ENCODE measurements around the gene ANKRD40.
"Not testable (repeated sequence)": the region's sequence is repeated elsewhere in the genome, so short reads cannot be mapped to it uniquely, and the experiment has no call there.

Gene ANKRD40

GRCh38 chr17:50707289-50708049 is at the start of gene ANKRD40:
Gene ANKRD40 (minus strand): TSS chr17:50707914. CDS start chr17:50707654, 260 bp downstream.
- FAIRE-seq, result no peak

- FAIRE-seq, result no peak
Observed at GRCh38 chr17:50754521-50754920, 46.8 kb upstream of the ANKRD40 start.

- FAIRE-seq, result no peak
Observed at GRCh38 chr17:50749245-50749644, 41.5 kb upstream of the ANKRD40 start.

GRCh38 chr17:50745631-50746030 is 37.9 kb upstream of the ANKRD40 start:
- no peak for FAIRE-seq

- no peak for FAIRE-seq
Observed at GRCh38 chr17:50739098-50739497, 31.4 kb upstream of the ANKRD40 start.

- FAIRE-seq, result no peak
Observed at GRCh38 chr17:50737118-50737698, 29.5 kb upstream of the ANKRD40 start.

GRCh38 chr17:50735287-50735686 is 27.6 kb upstream of the ANKRD40 start:
- no peak for FAIRE-seq

- no peak for FAIRE-seq
Observed at GRCh38 chr17:50731575-50732460, 24.1 kb upstream of the ANKRD40 start.

- no peak for FAIRE-seq
Observed at GRCh38 chr17:50728881-50729765, 21.4 kb upstream of the ANKRD40 start.

- FAIRE-seq, result no peak
Observed at GRCh38 chr17:50728112-50728429, 20.4 kb upstream of the ANKRD40 start.

GRCh38 chr17:50725769-50726655 is 18.3 kb upstream of the ANKRD40 start:
- FAIRE-seq, result no peak

GRCh38 chr17:50724622-50725021 is 16.9 kb upstream of the ANKRD40 start:
- FAIRE-seq, result not testable (repeated sequence)

- no peak for FAIRE-seq
Observed at GRCh38 chr17:50722746-50723145, 15.0 kb upstream of the ANKRD40 start.

GRCh38 chr17:50721194-50722010 is 13.7 kb upstream of the ANKRD40 start:
- FAIRE-seq, result no peak

GRCh38 chr17:50719924-50720794 is 12.4 kb upstream of the ANKRD40 start:
- FAIRE-seq, result no peak

- no peak for FAIRE-seq
Observed at GRCh38 chr17:50719144-50719923, 11.6 kb upstream of the ANKRD40 start, which contains the start of gene LUC7L3. Gene LUC7L3 (plus strand): TSS chr17:50719603. CDS start chr17:50719733, 130 bp downstream.

- FAIRE-seq, result no peak
Observed at GRCh38 chr17:50715471-50715870, 7.8 kb upstream of the ANKRD40 start.

- FAIRE-seq, result no peak
Observed at GRCh38 chr17:50712641-50713040, 4.9 kb upstream of the ANKRD40 start.

GRCh38 chr17:50710650-50711049 is 2.9 kb upstream of the ANKRD40 start:
- FAIRE-seq, result no peak
